SK-N-SH treated with all-trans-retinoic acid at 6 μM for 48 hours (cell line): ENCODE results near the gene ADAM17.

Experiments
- ATAC-seq: fragments of 200-7000 bp; cut with Tn5 transposase; 3 replicates; pipeline ENCODE4 v1.9.1; 2020; ENCODE audit warnings: mild to moderate bottlenecking, moderate library complexity
- ARNTL ChIP-seq: fragments of 450-650 bp; formaldehyde crosslinking; IDR thresholded peaks from 2 replicates; pipeline ENCODE4 v1.5.0; 2020; ENCODE audit warnings: low read depth, mild to moderate bottlenecking, moderate library complexity, borderline replicate concordance
- BACH2 ChIP-seq: fragments of 250-450 bp; sonication (Bioruptor Pico); IDR thresholded peaks from 2 replicates; pipeline ENCODE4 v1.9.0; 2021; ENCODE audit warnings: mild to moderate bottlenecking, borderline replicate concordance
- CSDC2 ChIP-seq: fragments of 250-450 bp; sonication (Bioruptor Pico); IDR thresholded peaks from 2 replicates; pipeline ENCODE4 v1.5.0; 2020; ENCODE audit warnings: mild to moderate bottlenecking, moderate library complexity
- ESRRG ChIP-seq: fragments of 250-450 bp; sonication (Bioruptor Pico); IDR thresholded peaks from 2 replicates; pipeline ENCODE4 v1.6.1; 2021; ENCODE audit warnings: mild to moderate bottlenecking
- GLIS3 ChIP-seq: fragments of 250-450 bp; sonication (Bioruptor Pico); IDR thresholded peaks from 2 replicates; pipeline ENCODE4 v1.5.0; 2020; ENCODE audit warnings: mild to moderate bottlenecking, moderate library complexity
- ISL1 ChIP-seq: fragments of 250-450 bp; sonication (Bioruptor Pico); IDR thresholded peaks from 2 replicates; pipeline ENCODE4 v2.1.2; 2022; ENCODE audit warnings: mild to moderate bottlenecking, moderate library complexity
- OSR1 ChIP-seq: fragments of 250-450 bp; sonication (Bioruptor Pico); IDR thresholded peaks from 2 replicates; pipeline ENCODE4 v1.8.0; 2022; ENCODE audit warnings: moderate library complexity, mild to moderate bottlenecking, inconsistent platforms
- PPARA ChIP-seq: fragments of 250-450 bp; sonication (Bioruptor Pico); IDR thresholded peaks from 2 replicates; pipeline ENCODE4 v1.5.0; 2020; ENCODE audit warnings: mild to moderate bottlenecking, borderline replicate concordance
- RARB ChIP-seq: fragments of 250-450 bp; sonication (Bioruptor Pico); IDR thresholded peaks from 2 replicates; pipeline ENCODE4 v1.8.0; 2021; ENCODE audit warnings: mild to moderate bottlenecking, moderate library complexity
- SNAI2 ChIP-seq: fragments of 250-450 bp; sonication (Bioruptor Pico); IDR thresholded peaks from 2 replicates; pipeline ENCODE4 v1.5.0; 2020; ENCODE audit warnings: mild to moderate bottlenecking, moderate library complexity
- TOX ChIP-seq: fragments of 250-450 bp; sonication (Bioruptor Pico); IDR thresholded peaks from 2 replicates; pipeline ENCODE4 v1.8.0; 2021; ENCODE audit warnings: mild to moderate bottlenecking, moderate library complexity, borderline replicate concordance
- ZFP3 ChIP-seq: fragments of 250-450 bp; sonication (Bioruptor Pico); IDR thresholded peaks from 2 replicates; pipeline ENCODE4 v1.5.0; 2020; ENCODE audit warnings: mild to moderate bottlenecking, moderate library complexity
- ZFP30 ChIP-seq: fragments of 450-650 bp; formaldehyde crosslinking; IDR thresholded peaks from 2 replicates; pipeline ENCODE4 v1.5.0; 2022; ENCODE audit warnings: mild to moderate bottlenecking, moderate library complexity
- ZNF565 ChIP-seq: fragments of 450-650 bp; formaldehyde crosslinking; conservative IDR thresholded peaks from 2 replicates; pipeline ENCODE4 v1.5.0; 2020; ENCODE audit warnings: low read depth, mild to moderate bottlenecking, moderate library complexity
- ZNF70 ChIP-seq: fragments of 450-650 bp; formaldehyde crosslinking; IDR thresholded peaks from 2 replicates; pipeline ENCODE4 v1.5.0; 2020; ENCODE audit warnings: mild to moderate bottlenecking, moderate library complexity
- ZNF8 ChIP-seq: fragments of 450-650 bp; formaldehyde crosslinking; IDR thresholded peaks from 2 replicates; pipeline ENCODE4 v1.5.0; 2020; ENCODE audit warnings: mild to moderate bottlenecking, moderate library complexity
- TF ChIP-seq, protein P1 (sequence below): fragments of 250-450 bp; sonication (Bioruptor Pico); IDR thresholded peaks from 2 replicates; pipeline ENCODE4 v1.5.1; 2020; ENCODE audit warnings: low read depth, mild to moderate bottlenecking, moderate library complexity
- TF ChIP-seq, protein P2 (sequence below): fragments of 250-450 bp; sonication (Bioruptor Pico); IDR thresholded peaks from 2 replicates; pipeline ENCODE4 v1.8.0; 2020; ENCODE audit warnings: mild to moderate bottlenecking, moderate library complexity, borderline replicate concordance
- TF ChIP-seq, protein P3 (sequence below): fragments of 250-450 bp; sonication (Bioruptor Pico); IDR thresholded peaks from 2 replicates; pipeline ENCODE4 v1.5.0; 2020; ENCODE audit warnings: mild to moderate bottlenecking, moderate library complexity
- TF ChIP-seq, protein P4 (sequence below): fragments of 250-450 bp; sonication (Bioruptor Pico); IDR thresholded peaks from 2 replicates; pipeline ENCODE4 v1.8.0; 2021; ENCODE audit warnings: low read depth, mild to moderate bottlenecking, moderate library complexity, borderline replicate concordance
- TF ChIP-seq, protein P5 (sequence below): fragments of 250-450 bp; sonication (Bioruptor Pico); IDR thresholded peaks from 2 replicates; pipeline ENCODE4 v1.5.1; 2021; ENCODE audit warnings: mild to moderate bottlenecking, moderate library complexity

ADAM17 gene

DNA sequence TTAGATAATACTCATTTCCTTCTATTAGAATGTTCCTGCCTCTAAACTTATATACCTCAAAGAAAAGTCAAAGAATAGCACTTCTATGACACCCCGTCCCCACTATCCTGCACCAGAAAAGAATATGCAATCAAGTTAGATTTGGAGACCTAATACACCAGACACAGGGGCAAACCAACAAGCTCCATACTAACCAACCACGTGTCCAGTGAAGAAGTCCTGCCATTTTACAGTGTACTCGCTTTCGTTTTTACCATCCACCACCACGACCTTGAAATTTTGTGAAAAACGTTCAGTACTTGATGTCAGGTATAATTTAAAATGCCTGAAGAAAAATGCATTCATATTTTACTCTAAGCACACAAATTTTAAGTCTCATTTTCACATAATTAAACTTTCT is 19.1 kb downstream of the ADAM17 start:
- no peak for ATAC-seq
- TF ChIP-seq, protein P1, sequence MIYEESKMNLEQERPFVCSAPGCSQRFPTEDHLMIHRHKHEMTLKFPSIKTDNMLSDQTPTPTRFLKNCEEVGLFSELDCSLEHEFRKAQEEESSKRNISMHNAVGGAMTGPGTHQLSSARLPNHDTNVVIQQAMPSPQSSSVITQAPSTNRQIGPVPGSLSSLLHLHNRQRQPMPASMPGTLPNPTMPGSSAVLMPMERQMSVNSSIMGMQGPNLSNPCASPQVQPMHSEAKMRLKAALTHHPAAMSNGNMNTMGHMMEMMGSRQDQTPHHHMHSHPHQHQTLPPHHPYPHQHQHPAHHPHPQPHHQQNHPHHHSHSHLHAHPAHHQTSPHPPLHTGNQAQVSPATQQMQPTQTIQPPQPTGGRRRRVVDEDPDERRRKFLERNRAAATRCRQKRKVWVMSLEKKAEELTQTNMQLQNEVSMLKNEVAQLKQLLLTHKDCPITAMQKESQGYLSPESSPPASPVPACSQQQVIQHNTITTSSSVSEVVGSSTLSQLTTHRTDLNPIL (CRISPR knock-in tag): no peak
- no peak for TF ChIP-seq ZNF565
- TF ChIP-seq ISL1 (CRISPR knock-in tag): no peak
- TF ChIP-seq, protein P2, sequence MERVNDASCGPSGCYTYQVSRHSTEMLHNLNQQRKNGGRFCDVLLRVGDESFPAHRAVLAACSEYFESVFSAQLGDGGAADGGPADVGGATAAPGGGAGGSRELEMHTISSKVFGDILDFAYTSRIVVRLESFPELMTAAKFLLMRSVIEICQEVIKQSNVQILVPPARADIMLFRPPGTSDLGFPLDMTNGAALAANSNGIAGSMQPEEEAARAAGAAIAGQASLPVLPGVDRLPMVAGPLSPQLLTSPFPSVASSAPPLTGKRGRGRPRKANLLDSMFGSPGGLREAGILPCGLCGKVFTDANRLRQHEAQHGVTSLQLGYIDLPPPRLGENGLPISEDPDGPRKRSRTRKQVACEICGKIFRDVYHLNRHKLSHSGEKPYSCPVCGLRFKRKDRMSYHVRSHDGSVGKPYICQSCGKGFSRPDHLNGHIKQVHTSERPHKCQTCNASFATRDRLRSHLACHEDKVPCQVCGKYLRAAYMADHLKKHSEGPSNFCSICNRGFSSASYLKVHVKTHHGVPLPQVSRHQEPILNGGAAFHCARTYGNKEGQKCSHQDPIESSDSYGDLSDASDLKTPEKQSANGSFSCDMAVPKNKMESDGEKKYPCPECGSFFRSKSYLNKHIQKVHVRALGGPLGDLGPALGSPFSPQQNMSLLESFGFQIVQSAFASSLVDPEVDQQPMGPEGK (CRISPR knock-in tag): no peak
- TF ChIP-seq CSDC2 (CRISPR knock-in tag): no peak
- no peak for TF ChIP-seq ARNTL

DNA sequence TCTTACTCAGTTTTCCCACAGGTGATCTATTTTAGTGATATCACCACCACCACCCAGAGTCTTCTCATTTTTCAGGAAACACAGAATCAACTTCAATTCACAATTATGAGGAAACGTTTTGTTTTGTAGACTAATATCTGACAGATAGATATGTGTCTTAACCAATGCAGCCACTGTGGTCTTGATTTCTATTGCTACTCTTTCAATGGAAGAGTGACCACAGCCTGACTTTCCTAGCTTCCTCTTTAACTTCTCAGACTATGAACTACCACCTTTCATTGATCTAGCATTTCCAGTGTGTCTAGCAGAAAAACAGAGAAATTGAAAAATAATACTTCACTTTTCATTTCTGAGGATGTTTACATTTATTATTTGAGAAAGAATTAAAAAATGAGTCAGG is 20.5 kb downstream of the ADAM17 start:
- TF ChIP-seq BACH2 (no peak), RARB (CRISPR knock-in tag) (no peak), ARNTL (no peak), GLIS3 (no peak), ISL1 (CRISPR knock-in tag) (no peak), ESRRG (CRISPR knock-in tag) (no peak), SNAI2 (CRISPR knock-in tag) (no peak), PPARA (no peak), ZNF70 (CRISPR knock-in tag) (no peak), ZNF565 (no peak), ZNF8 (no peak), OSR1 (CRISPR knock-in tag) (no peak), TOX (CRISPR knock-in tag) (no peak), ZFP3 (CRISPR knock-in tag) (no peak), ZFP30 (no peak)
- TF ChIP-seq, protein P3, sequence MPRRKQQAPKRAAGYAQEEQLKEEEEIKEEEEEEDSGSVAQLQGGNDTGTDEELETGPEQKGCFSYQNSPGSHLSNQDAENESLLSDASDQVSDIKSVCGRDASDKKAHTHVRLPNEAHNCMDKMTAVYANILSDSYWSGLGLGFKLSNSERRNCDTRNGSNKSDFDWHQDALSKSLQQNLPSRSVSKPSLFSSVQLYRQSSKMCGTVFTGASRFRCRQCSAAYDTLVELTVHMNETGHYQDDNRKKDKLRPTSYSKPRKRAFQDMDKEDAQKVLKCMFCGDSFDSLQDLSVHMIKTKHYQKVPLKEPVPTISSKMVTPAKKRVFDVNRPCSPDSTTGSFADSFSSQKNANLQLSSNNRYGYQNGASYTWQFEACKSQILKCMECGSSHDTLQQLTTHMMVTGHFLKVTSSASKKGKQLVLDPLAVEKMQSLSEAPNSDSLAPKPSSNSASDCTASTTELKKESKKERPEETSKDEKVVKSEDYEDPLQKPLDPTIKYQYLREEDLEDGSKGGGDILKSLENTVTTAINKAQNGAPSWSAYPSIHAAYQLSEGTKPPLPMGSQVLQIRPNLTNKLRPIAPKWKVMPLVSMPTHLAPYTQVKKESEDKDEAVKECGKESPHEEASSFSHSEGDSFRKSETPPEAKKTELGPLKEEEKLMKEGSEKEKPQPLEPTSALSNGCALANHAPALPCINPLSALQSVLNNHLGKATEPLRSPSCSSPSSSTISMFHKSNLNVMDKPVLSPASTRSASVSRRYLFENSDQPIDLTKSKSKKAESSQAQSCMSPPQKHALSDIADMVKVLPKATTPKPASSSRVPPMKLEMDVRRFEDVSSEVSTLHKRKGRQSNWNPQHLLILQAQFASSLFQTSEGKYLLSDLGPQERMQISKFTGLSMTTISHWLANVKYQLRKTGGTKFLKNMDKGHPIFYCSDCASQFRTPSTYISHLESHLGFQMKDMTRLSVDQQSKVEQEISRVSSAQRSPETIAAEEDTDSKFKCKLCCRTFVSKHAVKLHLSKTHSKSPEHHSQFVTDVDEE (CRISPR knock-in tag): no peak
- TF ChIP-seq, protein P2 (CRISPR knock-in tag): no peak
- TF ChIP-seq, protein P1 (CRISPR knock-in tag): no peak
- TF ChIP-seq, protein P4, sequence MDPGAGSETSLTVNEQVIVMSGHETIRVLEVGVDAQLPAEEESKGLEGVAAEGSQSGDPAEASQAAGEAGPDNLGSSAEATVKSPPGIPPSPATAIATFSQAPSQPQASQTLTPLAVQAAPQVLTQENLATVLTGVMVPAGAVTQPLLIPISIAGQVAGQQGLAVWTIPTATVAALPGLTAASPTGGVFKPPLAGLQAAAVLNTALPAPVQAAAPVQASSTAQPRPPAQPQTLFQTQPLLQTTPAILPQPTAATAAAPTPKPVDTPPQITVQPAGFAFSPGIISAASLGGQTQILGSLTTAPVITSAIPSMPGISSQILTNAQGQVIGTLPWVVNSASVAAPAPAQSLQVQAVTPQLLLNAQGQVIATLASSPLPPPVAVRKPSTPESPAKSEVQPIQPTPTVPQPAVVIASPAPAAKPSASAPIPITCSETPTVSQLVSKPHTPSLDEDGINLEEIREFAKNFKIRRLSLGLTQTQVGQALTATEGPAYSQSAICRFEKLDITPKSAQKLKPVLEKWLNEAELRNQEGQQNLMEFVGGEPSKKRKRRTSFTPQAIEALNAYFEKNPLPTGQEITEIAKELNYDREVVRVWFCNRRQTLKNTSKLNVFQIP (CRISPR knock-in tag): no peak
- TF ChIP-seq, protein P5, sequence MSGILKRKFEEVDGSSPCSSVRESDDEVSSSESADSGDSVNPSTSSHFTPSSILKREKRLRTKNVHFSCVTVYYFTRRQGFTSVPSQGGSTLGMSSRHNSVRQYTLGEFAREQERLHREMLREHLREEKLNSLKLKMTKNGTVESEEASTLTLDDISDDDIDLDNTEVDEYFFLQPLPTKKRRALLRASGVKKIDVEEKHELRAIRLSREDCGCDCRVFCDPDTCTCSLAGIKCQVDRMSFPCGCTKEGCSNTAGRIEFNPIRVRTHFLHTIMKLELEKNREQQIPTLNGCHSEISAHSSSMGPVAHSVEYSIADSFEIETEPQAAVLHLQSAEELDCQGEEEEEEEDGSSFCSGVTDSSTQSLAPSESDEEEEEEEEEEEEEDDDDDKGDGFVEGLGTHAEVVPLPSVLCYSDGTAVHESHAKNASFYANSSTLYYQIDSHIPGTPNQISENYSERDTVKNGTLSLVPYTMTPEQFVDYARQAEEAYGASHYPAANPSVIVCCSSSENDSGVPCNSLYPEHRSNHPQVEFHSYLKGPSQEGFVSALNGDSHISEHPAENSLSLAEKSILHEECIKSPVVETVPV: no peak
- no peak for ATAC-seq
